ENCODE measurements around the gene MAGT1.
A peak's percentile ranks its signal among the peaks of the same experiment; 100 is the strongest.
"Not testable (repeated sequence)": the region's sequence is repeated elsewhere in the genome, so short reads cannot be mapped to it uniquely, and the experiment has no call there.

The MAGT1 gene

GRCh38 chrX:77894921-77895886, at the start of gene MAGT1:
MAGT1 (minus strand) TSS chrX:77895435; CDS start chrX:77895410, 25 bp downstream.
- DNase-seq (ENCODE audit: low read depth in 2 of 2, low spot score in 1 of 2): peak; percentile 68 to 83

- not testable (repeated sequence) for DNase-seq (ENCODE audit: low read depth in 2 of 2, low spot score in 1 of 2)
These were observed 49.8 kb upstream of the MAGT1 start for GRCh38 chrX:77945031-77945430.

GRCh38 chrX:77938083-77938680, 42.9 kb upstream of the MAGT1 start:
- DNase-seq (ENCODE audit: low read depth in 2 of 2, low spot score in 1 of 2): no peak

GRCh38 chrX:77937291-77937690, 42.1 kb upstream of the MAGT1 start:
- no peak for DNase-seq (ENCODE audit: low read depth in 2 of 2, low spot score in 1 of 2)

GRCh38 chrX:77936299-77936698, 41.1 kb upstream of the MAGT1 start:
- DNase-seq (ENCODE audit: low read depth in 2 of 2, low spot score in 1 of 2): no peak

- no peak for DNase-seq (ENCODE audit: low read depth in 2 of 2, low spot score in 1 of 2)
These were observed 40.7 kb upstream of the MAGT1 start for GRCh38 chrX:77935886-77936285.

GRCh38 chrX:77930581-77930980, 35.3 kb upstream of the MAGT1 start:
- DNase-seq (ENCODE audit: low read depth in 2 of 2, low spot score in 1 of 2): no peak

GRCh38 chrX:77925764-77926163, 30.5 kb upstream of the MAGT1 start:
- no peak for DNase-seq (ENCODE audit: low read depth in 2 of 2, low spot score in 1 of 2)

- no peak for DNase-seq (ENCODE audit: low read depth in 2 of 2, low spot score in 1 of 2)
These were observed 29.2 kb upstream of the MAGT1 start for GRCh38 chrX:77924320-77924859.

- DNase-seq (ENCODE audit: low read depth in 2 of 2, low spot score in 1 of 2): no peak
These were observed 27.6 kb upstream of the MAGT1 start for GRCh38 chrX:77922787-77923186.

- DNase-seq (ENCODE audit: low read depth in 2 of 2, low spot score in 1 of 2): not testable (repeated sequence)
These were observed 24.1 kb upstream of the MAGT1 start for GRCh38 chrX:77919370-77919769.

GRCh38 chrX:77918568-77918967, 23.3 kb upstream of the MAGT1 start:
- no peak for DNase-seq (ENCODE audit: low read depth in 2 of 2, low spot score in 1 of 2)

- no peak for DNase-seq (ENCODE audit: low read depth in 2 of 2, low spot score in 1 of 2)
These were observed 22.2 kb upstream of the MAGT1 start for GRCh38 chrX:77917294-77917933.

- DNase-seq (ENCODE audit: low read depth in 2 of 2, low spot score in 1 of 2): peak; percentile 82 to 84
These were observed 15.0 kb upstream of the MAGT1 start, which contains the start of gene ATP7A for GRCh38 chrX:77910108-77910840. ATP7A (plus strand) TSS chrX:77910693; CDS start chrX:77971642, 60,949 bp downstream.

GRCh38 chrX:77901506-77901905, 6.3 kb upstream of the MAGT1 start:
- no peak for DNase-seq (ENCODE audit: low read depth in 2 of 2, low spot score in 1 of 2)

GRCh38 chrX:77900688-77901087, 5.5 kb upstream of the MAGT1 start:
- no peak for DNase-seq (ENCODE audit: low read depth in 2 of 2, low spot score in 1 of 2)

- DNase-seq (ENCODE audit: low read depth in 2 of 2, low spot score in 1 of 2): peak in 1 of 2 donors; percentile 19
These were observed 4.0 kb upstream of the MAGT1 start, which contains the start of gene COX7B for GRCh38 chrX:77899081-77899828. COX7B (plus strand) TSS chrX:77899468; CDS start chrX:77899554, 86 bp downstream.

GRCh38 chrX:77893713-77894112, 1.5 kb downstream of the MAGT1 start:
- DNase-seq (ENCODE audit: low read depth in 2 of 2, low spot score in 1 of 2): no peak

- DNase-seq (ENCODE audit: low read depth in 2 of 2, low spot score in 1 of 2): no peak
These were observed 2.3 kb downstream of the MAGT1 start for GRCh38 chrX:77892887-77893286.

- not testable (repeated sequence) for DNase-seq (ENCODE audit: low read depth in 2 of 2, low spot score in 1 of 2)
These were observed 13.8 kb downstream of the MAGT1 start for GRCh38 chrX:77881418-77881817.

Data from stimulated activated CD8-positive, alpha-beta memory T cell treated with anti-CD3 and anti-CD28 coated beads, Interleukin-4, amount 100 ng/mL, for 4 hours (primary cell).